HG02678 (cell line): ENCODE data around the gene NUDT4.

Experiments
- ATAC-seq: cut with Tn5 transposase; IDR thresholded peaks from one replicate; pipeline ENCODE4 v1.9.1; 2021; ENCODE audit warnings: mild to moderate bottlenecking, moderate library complexity; ENCODE audit not compliant: unreplicated experiment

NUDT4 gene

GRCh38 chr12:93377252-93378195, at the start of gene NUDT4:
Gene NUDT4, plus strand, starts transcription at chr12:93377925. Its CDS starts 398 bp downstream, at chr12:93378323.
- ATAC-seq = peak; percentile 69

GRCh38 chr12:93333054-93333453, 44.7 kb upstream of the NUDT4 start:
- ATAC-seq = no peak

- ATAC-seq = no peak
Observed at GRCh38 chr12:93333828-93334227, 43.9 kb upstream of the NUDT4 start.

GRCh38 chr12:93335603-93336162, 42.0 kb upstream of the NUDT4 start:
- ATAC-seq = no peak

GRCh38 chr12:93336291-93336741, 41.4 kb upstream of the NUDT4 start:
- no peak for ATAC-seq

- no peak for ATAC-seq
Observed at GRCh38 chr12:93338598-93338997, 39.1 kb upstream of the NUDT4 start.

GRCh38 chr12:93339695-93340094, 38.0 kb upstream of the NUDT4 start:
- ATAC-seq = no peak

GRCh38 chr12:93341409-93342049, 36.2 kb upstream of the NUDT4 start:
- no peak for ATAC-seq

- no peak for ATAC-seq
Observed at GRCh38 chr12:93347054-93347785, 30.5 kb upstream of the NUDT4 start.

- no peak for ATAC-seq
Observed at GRCh38 chr12:93348575-93349435, 28.9 kb upstream of the NUDT4 start.

- ATAC-seq = no peak
Observed at GRCh38 chr12:93351726-93352125, 26.0 kb upstream of the NUDT4 start.

- ATAC-seq = no peak
Observed at GRCh38 chr12:93352321-93352720, 25.4 kb upstream of the NUDT4 start.

GRCh38 chr12:93356214-93356613, 21.5 kb upstream of the NUDT4 start:
- no peak for ATAC-seq

GRCh38 chr12:93358058-93358457, 19.7 kb upstream of the NUDT4 start:
- ATAC-seq = peak; percentile 91

GRCh38 chr12:93358821-93359220, 18.9 kb upstream of the NUDT4 start:
- no peak for ATAC-seq

- no peak for ATAC-seq
Observed at GRCh38 chr12:93360688-93361087, 17.0 kb upstream of the NUDT4 start.

- ATAC-seq = no peak
Observed at GRCh38 chr12:93361151-93361919, 16.4 kb upstream of the NUDT4 start.

GRCh38 chr12:93363841-93364297, 13.9 kb upstream of the NUDT4 start:
- ATAC-seq = peak; percentile 84
